Breast epithelium (tissue), 3 donors: ENCODE measurements around the gene KIF21A.

Source experiments
- CTCF ChIP-seq, 3 donors: fragments of 450-650 bp; IDR thresholded peaks; one replicate each; pipeline ENCODE4 v1.5.1; 2016 to 2017; ENCODE audit warnings: antibody characterized with exemption in 3 of 3, mild to moderate bottlenecking in 3 of 3, moderate library complexity in 3 of 3
- POLR2A ChIP-seq: fragments of 450-650 bp; IDR thresholded peaks from one replicate; pipeline ENCODE4 v1.6.1; 2016; ENCODE audit warnings: antibody characterized with exemption, mild to moderate bottlenecking, moderate library complexity

- TF ChIP-seq CTCF (IDR thresholded peaks at IDR 0.05): no peak
- no peak for TF ChIP-seq POLR2A
These were observed 148.2 kb downstream of the KIF21A start for GRCh38 chr12:39294715-39295114.
